Stimulated activated CD4-positive, alpha-beta T cell treated with anti-CD3 and anti-CD28 coated beads, Interleukin-4, amount 100 ng/mL, for 48 hours (primary cell): ENCODE measurements around the gene EZH1.
A peak's percentile ranks its signal among the peaks of the same experiment; 100 is the strongest.

Experiments
- DNase-seq, 2 donors: peaks; one replicate each; pipeline ENCODE4 v3.0.0-alpha.2; 2020; ENCODE audit warnings: low read depth in 2 of 2

Gene EZH1

DNA sequence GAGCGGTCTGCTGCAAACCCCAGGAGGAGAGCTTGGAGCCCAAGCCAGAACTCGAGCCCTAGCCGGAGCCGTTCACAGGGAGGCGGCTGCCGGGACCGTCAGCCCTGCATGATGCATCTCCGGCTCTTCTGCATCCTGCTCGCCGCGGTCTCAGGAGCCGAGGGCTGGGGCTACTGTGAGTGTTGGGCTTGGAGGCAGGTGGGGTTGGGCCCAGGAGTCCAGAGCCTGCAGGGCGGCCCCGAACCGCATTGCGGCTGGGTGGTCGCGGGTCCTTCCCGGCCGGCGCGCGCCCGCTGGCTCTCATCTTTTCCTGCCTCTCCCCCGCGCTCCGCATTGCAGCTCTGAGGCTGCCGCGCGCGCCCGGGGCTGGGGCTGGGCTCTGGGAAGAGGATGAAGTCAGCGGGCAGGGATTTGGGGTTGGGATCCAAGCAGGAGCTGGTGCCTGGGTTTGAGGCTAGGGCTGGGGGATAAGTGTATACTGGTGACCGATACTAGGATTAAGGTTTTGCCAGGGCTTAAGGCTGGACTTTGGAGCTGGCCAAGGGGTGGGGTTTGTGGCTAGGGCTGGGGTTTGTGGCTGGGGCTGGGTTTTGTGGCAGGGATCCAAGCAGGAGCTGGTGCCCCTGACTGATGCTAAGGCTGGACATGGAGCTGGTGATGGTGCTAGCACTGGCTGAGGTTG is 62.0 kb downstream of the EZH1 start:
- no peak for DNase-seq

DNA sequence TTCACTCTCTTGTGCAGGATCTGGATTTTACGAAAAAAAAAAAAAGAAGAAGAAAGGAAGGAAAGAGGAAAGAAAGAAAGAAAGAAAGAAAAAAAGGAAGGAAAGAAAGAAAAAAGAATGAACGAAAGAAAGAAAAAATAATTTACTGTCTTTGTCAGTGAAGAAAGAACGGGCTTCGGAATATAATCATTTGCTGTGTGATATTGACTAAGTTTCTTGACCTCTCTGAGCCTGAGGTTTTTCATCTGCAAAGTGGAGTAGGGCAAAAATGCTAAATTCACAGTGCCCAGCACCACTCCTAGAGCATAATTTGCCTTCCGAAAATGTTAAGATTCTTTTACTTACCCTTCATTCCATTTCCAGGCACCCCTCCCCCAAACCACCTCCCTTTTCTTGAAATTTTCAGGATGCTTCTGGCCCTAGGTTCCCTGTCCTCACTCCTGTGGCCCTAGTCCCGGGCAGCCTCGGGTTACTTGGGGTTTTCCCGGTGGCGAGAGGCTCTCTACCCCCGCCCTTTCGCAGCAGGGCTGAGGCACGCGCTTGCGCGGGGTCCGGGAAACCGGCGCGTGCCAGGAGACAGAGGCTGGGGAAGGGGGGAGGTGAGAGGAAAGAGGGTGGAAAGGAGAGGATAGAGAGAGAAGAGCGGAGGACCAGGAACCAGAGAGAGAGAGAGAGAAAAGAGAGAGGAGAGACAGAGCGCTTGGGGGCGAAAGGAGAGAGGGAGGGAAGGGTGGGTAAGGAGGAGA is 62.7 kb downstream of the EZH1 start, which contains the start of gene CNTNAP1:
CNTNAP1 (plus strand) TSS at position 556 of the 746 bp plus-strand sequence. CDS start 299 bp downstream, outside the sequence.
- no peak for DNase-seq

- DNase-seq: no peak
Observed at GRCh38 chr17:42680331-42680808, 64.5 kb downstream of the EZH1 start.

GRCh38 chr17:42679492-42680330 is 65.1 kb downstream of the EZH1 start:
- peak; percentile 64 to 66 for DNase-seq

- DNase-seq: no peak
Observed at GRCh38 chr17:42678951-42679491, 65.8 kb downstream of the EZH1 start.

DNA sequence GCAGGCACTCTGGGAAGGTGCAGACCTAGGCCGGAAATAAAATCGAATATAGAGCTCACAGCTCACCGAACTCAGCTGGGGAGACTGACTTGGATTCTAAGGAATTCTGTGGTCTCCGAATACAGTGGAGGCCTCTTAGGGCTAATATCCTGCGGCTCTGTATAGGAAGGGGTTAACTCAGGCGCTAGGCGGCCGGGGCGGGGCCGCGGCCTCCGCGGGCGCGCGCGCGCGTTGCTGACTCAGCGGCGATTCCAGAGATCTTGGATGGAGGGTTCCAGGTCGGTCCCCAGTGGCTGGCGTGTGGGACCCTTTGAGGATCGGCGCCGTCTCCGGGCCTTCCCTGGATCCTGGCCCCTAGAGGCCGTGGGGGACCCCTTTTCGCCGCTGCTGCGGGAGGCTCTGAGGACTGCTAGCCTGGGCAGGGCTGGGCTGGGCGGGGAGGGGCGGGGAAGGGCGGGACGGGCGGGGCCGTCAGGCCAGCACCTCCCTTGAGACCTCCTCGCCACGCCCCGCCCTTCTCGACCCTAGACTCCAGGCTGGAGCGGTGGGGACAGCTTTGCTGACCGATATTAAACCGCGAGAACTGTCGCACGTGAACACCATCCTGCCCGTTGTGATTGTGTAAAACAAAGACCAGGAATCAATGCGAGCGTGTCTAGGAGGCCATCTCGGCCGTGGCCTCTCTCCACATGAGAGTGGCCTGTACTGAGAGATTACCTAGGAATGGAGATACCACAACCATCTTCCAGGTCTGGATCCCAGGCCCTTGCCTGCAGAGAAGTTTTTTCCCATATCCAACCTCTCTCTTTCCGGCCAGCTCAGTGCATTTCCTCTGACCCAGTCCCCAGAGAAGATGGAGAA is 66.7 kb downstream of the EZH1 start:
- DNase-seq: peak; percentile 66 to 71

DNA sequence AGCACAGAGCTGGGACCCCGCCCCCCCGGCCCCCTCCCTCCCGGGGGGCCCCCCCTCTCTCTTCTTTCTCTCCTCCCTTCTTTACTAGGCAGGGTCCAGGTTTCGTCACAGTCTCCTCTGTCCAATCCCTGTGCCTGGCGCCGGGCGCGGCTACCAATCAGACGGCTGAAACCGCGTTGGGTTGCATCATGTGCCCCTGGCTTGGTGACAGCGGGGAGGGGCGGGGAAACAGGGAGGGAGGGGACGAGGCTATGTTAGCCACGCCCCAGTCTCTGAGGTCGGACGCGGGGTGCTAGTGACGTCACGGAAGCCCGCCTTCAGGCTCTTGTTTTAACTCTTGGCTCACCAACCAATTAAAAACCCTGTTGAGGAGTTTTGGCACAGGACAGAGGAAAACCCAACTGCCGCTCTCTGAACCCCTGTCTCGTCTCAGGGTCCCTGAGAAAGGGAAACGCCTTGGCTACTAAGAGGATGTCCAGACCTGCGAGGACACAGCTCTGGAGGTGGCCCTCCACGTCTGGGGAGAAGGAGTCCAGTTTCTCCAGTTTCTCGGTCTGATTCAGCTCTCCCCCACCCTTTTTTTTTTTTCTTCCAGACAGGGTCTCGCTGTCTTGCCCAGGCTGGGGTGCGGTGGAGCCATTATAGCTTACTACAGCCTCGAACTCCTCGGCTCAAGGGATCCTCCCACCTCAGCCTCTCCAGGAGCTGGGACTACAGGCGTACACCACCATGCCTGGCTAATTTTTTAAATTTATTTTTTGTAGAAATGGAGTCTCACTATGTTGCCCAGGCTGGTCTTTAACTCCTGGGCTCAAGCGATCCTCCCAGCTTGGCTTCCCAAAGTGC is 67.6 kb downstream of the EZH1 start:
- DNase-seq: peak; percentile 98 to 99

GRCh38 chr17:42676424-42677011 is 68.3 kb downstream of the EZH1 start, which contains the start of gene PLEKHH3:
Gene PLEKHH3, minus strand, starts transcription at chr17:42676994. Its CDS starts 431 bp downstream, at chr17:42676563.
- no peak for DNase-seq

GRCh38 chr17:42675965-42676423 is 68.8 kb downstream of the EZH1 start:
- DNase-seq: no peak

GRCh38 chr17:42675348-42675964 is 69.4 kb downstream of the EZH1 start:
- no peak for DNase-seq

DNA sequence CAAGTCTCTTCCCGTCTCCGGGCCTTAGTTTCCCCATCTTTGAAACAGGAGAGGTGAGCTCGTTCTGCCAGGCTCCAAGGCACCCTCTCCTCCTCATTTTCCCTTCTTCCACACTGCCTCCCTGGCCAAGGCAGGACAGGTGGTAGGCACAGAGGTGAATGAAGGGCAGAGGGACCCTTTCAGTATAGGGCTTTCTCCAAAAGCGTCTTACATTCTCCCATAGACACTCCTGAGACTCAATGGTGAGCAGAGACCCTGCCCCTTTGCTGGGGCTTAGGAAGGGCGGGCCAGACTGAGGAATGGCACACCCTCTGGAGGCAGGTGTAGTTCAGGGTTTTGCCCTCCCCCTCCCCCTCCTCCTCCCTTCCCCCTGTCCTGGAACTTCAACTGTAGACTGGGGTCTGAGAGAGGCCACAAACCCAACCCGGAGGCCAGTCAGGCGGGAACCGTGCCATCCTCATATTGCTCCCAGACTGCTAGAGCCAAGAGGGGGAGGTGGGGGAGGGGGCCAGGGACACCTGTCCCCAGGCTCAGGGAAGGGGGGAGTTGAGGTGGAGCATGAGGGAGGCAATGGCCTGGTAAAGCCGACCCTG is 70.0 kb downstream of the EZH1 start:
- no peak for DNase-seq

- no peak for DNase-seq
Observed at GRCh38 chr17:42673885-42674754, 70.7 kb downstream of the EZH1 start.

DNA sequence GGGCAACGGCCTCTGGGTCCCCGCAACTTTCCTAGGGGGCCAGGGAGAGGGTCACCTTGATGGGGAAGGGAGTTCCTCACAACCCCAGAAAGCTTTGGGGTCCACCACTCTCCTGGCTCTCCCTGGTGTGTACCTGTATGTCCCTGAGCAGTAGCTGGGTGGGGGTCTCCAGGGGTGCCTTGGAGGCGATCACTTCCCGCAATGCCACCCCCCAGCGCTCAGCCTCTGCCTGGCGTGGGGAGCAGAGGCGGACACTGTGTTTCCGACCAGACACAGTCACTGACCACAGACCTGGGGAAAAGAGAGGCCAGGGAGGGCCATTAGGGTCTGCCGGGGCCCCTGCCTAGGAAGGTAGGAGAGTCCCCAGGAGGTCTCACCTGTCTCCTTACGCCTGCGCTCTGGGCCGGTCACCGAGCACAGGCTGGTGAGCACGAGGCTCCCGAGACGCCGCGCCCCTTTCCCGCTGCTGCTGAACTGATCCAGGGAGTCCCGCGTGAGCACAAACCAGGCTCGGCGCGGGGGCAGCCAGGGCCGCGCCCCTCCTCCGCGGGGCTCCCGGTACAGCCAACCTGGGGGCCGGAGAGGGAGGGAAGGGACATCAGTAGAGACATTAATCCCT is 71.5 kb downstream of the EZH1 start:
- no peak for DNase-seq

DNA sequence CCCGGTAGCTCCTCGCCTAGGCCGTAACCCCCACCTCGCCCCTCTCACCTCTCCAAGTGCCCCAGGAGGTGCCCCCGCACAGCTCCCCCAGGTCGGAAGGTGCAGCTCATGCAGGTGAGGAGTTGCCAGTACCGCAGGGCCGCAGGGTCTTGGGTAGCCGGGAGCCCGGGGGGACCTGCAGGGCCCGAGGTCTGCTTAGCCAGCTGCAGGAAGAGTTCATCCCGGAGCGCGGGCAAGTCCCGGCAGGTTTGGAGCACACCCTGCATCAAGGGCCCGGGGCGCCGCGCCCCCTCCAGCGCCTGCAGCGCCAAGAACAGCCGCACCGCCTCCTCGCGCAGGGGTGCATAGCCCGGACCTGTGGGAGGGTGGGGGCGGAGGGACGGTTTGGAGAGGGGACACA is 72.8 kb downstream of the EZH1 start:
- DNase-seq: no peak

- no peak for DNase-seq
Observed at GRCh38 chr17:42670789-42671657, 73.8 kb downstream of the EZH1 start.
